Neuronal stem cell (in vitro differentiated cells): ENCODE data around the gene MCTP1.

Source experiments
- DNase-seq: peaks from one replicate; pipeline ENCODE4 v3.0.0-alpha.2; 2013; ENCODE audit warnings: low spot score
- H2AFZ ChIP-seq: one replicate; pipeline ENCODE4 v1.6.1; 2013; ENCODE audit warnings: mild to moderate bottlenecking, low read length, inconsistent platforms
- H2AK5ac ChIP-seq: 2 replicates; pipeline ENCODE4 v1.6.1; 2013; ENCODE audit warnings: low read depth, mild to moderate bottlenecking, inconsistent platforms, low read length, moderate library complexity, mixed read lengths
- H2BK120ac ChIP-seq: 2 replicates; pipeline ENCODE4 v1.6.1; 2013; ENCODE audit warnings: low read depth, mild to moderate bottlenecking, inconsistent platforms, low read length, moderate library complexity, mixed read lengths
- H2BK12ac ChIP-seq: one replicate; pipeline ENCODE4 v1.6.1; 2013; ENCODE audit warnings: low read length, inconsistent platforms
- H2BK15ac ChIP-seq: 2 replicates; pipeline ENCODE4 v1.6.1; 2013; ENCODE audit warnings: mild to moderate bottlenecking, low read length, inconsistent platforms, mixed read lengths
- H2BK5ac ChIP-seq: one replicate; pipeline ENCODE4 v1.6.1; 2013; ENCODE audit warnings: inconsistent platforms, mild to moderate bottlenecking, low read length, moderate library complexity
- H3K14ac ChIP-seq: one replicate; pipeline ENCODE4 v1.6.1; 2013; ENCODE audit warnings: low read length, inconsistent platforms
- H3K18ac ChIP-seq: 2 replicates; pipeline ENCODE4 v1.6.1; 2013; ENCODE audit warnings: low read length, inconsistent platforms
- H3K23ac ChIP-seq: 2 replicates; pipeline ENCODE4 v1.6.1; 2013; ENCODE audit warnings: low read depth, mild to moderate bottlenecking, mixed read lengths, low read length, inconsistent platforms; ENCODE audit not compliant: poor library complexity
- H3K27ac ChIP-seq: replicated peaks from 3 replicates; pipeline ENCODE4 v1.5.1; 2013; ENCODE audit warnings: low read length, inconsistent platforms
- H3K27me3 ChIP-seq, 3 experiments: 2 replicates each; pipeline ENCODE4 v1.6.1; 2013; ENCODE audit warnings: low read length in 3 of 3, mild to moderate bottlenecking in 2 of 3, inconsistent platforms in 1 of 3, low read depth in 1 of 3, mixed read lengths in 1 of 3, moderate library complexity in 1 of 3; ENCODE audit not compliant: control insufficient read depth in 3 of 3, insufficient read depth in 3 of 3
- H3K36me3 ChIP-seq, 2 donors: replicated peaks in 1 of 2; 2 replicates each; pipeline ENCODE4 v1.6.1; 2013; ENCODE audit warnings: low read length in 2 of 2; ENCODE audit not compliant: control insufficient read depth in 2 of 2, insufficient read depth in 2 of 2
- H3K4ac ChIP-seq: 2 replicates; pipeline ENCODE4 v1.6.1; 2013; ENCODE audit warnings: inconsistent platforms, mild to moderate bottlenecking, low read length, moderate library complexity
- H3K4me1 ChIP-seq, 2 donors: 1 replicate in 1 of 2; 2 replicates in 1 of 2; pipeline ENCODE4 v1.6.1; 2013; ENCODE audit warnings: low read length in 2 of 2, low read depth in 1 of 2; ENCODE audit not compliant: control insufficient read depth in 2 of 2, insufficient read depth in 1 of 2
- H3K4me2 ChIP-seq: one replicate; pipeline ENCODE4 v1.6.1; 2013; ENCODE audit warnings: mild to moderate bottlenecking, low read length, inconsistent platforms; ENCODE audit not compliant: insufficient read depth, poor library complexity, severe bottlenecking
- H3K4me3 ChIP-seq, 2 donors: 2 replicates each; pipeline ENCODE4 v1.5.1; 2013; ENCODE audit warnings: low read length in 2 of 2, mild to moderate bottlenecking in 2 of 2, inconsistent platforms in 1 of 2, moderate library complexity in 1 of 2
- H3K79me1 ChIP-seq: one replicate; pipeline ENCODE4 v1.6.1; 2013; ENCODE audit warnings: low read depth, mild to moderate bottlenecking, inconsistent platforms, low read length, moderate library complexity
- H3K9ac ChIP-seq: one replicate; pipeline ENCODE4 v1.6.1; 2013; ENCODE audit warnings: mild to moderate bottlenecking, low read depth, low read length, inconsistent platforms; ENCODE audit not compliant: poor library complexity
- H3K9me3 ChIP-seq, 2 donors: replicated peaks in 1 of 2; 2 replicates each; pipeline versions ENCODE3 to v1.6.1; 2013; ENCODE audit warnings: low read length in 2 of 2, mild to moderate bottlenecking in 2 of 2, inconsistent platforms in 1 of 2, low read depth in 1 of 2, mixed read lengths in 1 of 2, moderate library complexity in 1 of 2; ENCODE audit not compliant: control insufficient read depth in 2 of 2, insufficient read depth in 1 of 2
- H4K8ac ChIP-seq: one replicate; pipeline ENCODE4 v1.6.1; 2013; ENCODE audit warnings: low read depth, mild to moderate bottlenecking, inconsistent platforms, low read length, moderate library complexity
- H4K91ac ChIP-seq: one replicate; pipeline ENCODE4 v1.6.1; 2013; ENCODE audit warnings: low read length, low read depth, mild to moderate bottlenecking, inconsistent platforms; ENCODE audit not compliant: poor library complexity
- WGBS, 2 donors: extraction: QIAGEN DNeasy Blood & Tissue Kit; methylation state at CpG; one replicate each; pipeline ENCODE4 v1.1.7; 2013; ENCODE audit warnings: missing lambda C conversion rate in 2 of 2, mixed read lengths in 1 of 2; ENCODE audit not compliant: insufficient read length in 2 of 2, insufficient replicate concordance in 1 of 2; ENCODE audit errors: extremely low coverage in 2 of 2; 5-methylcytosine and 5-hydroxymethylcytosine counted together

The MCTP1 gene

DNA sequence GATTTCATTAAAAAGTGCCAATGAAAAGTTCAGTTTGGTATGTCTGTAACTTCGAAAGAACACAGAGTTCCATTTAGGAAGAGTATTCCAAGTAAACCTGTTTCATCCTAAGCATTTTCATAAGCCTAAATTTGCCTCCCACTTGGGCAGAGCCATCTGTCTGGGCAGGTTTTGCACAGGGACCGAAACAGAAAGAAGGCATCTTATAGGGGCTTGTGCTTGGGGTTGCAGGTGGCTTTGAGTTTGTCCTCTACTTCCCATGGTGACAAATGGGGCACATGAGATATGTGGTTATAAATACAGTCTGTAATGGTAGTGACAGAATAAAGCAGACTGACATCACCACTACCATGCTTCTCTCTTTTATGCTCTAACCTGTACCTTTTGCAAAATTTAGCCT is 63.7 kb downstream of the MCTP1 start:
- no peak overlapping the region for H4K91ac ChIP-seq
- H2BK12ac ChIP-seq: no peak overlapping the region
- H4K8ac ChIP-seq: no peak overlapping the region
- no peak overlapping the region for H3K4me2 ChIP-seq
- no peaks in the 10 kb centered on the region for H3K9me3 ChIP-seq
- H3K9ac ChIP-seq: no peak overlapping the region
- H2AK5ac ChIP-seq: no peak overlapping the region
- no peaks in the 10 kb centered on the region for H3K79me1 ChIP-seq
- WGBS, 2 donors: no CpG with 5 or more reads among the region's 2 CpGs
- DNase-seq: no peak
- H3K4ac ChIP-seq: no peak overlapping the region
- H2AFZ ChIP-seq: no peak overlapping the region
- no peak overlapping the region for H3K23ac ChIP-seq
- no peak overlapping the region for H3K4me3 ChIP-seq
- H3K4me1 ChIP-seq: peaks cover 0 to 1% of the 10 kb centered on the region in 2 donors
- H3K27ac ChIP-seq: no peak overlapping the region
- no peak overlapping the region for H3K14ac ChIP-seq
- H2BK5ac ChIP-seq: no peak overlapping the region
- no peak overlapping the region for H2BK120ac ChIP-seq
- H3K27me3 ChIP-seq: no peaks in the 10 kb centered on the region
- no peaks in the 10 kb centered on the region for H3K36me3 ChIP-seq
- H2BK15ac ChIP-seq: no peak overlapping the region
- no peak overlapping the region for H3K18ac ChIP-seq

DNA sequence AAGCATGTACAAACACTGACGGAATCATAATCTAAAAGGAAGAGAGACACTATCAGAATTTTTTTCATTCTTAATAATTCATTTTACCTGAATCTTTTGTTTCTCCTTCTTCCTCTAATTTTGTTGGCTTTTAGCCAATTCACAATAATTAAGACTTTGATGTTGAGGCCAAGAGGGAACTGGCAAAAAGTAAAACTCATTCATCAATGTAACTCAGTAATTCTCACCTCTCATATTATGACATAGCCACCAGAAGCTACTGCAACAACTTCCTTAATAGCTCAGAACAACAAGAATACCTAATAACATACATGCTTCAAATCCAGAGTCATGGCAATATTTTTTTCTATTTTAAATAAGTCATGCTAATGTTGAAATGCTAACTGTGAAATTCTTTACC is 64.5 kb downstream of the MCTP1 start:
- no peak overlapping the region for H3K27ac ChIP-seq
- H4K91ac ChIP-seq: no peak overlapping the region
- no peaks in the 10 kb centered on the region for H3K27me3 ChIP-seq
- no peak overlapping the region for H3K4ac ChIP-seq
- H3K36me3 ChIP-seq: no peaks in the 10 kb centered on the region
- H3K4me2 ChIP-seq: no peak overlapping the region
- H3K9me3 ChIP-seq: no peaks in the 10 kb centered on the region
- H3K9ac ChIP-seq: no peak overlapping the region
- H2BK5ac ChIP-seq: no peak overlapping the region
- no peak overlapping the region for H2BK120ac ChIP-seq
- H3K4me1 ChIP-seq: peaks cover 0 to 1% of the 10 kb centered on the region in 2 donors
- no CpG with 5 or more reads among the region's 1 CpG for WGBS, 2 donors
- H2BK15ac ChIP-seq: no peak overlapping the region
- no peak for DNase-seq
- H2AFZ ChIP-seq: no peak overlapping the region
- H2AK5ac ChIP-seq: no peak overlapping the region
- no peak overlapping the region for H2BK12ac ChIP-seq
- H3K18ac ChIP-seq: no peak overlapping the region
- no peaks in the 10 kb centered on the region for H3K79me1 ChIP-seq
- H3K4me3 ChIP-seq: no peak overlapping the region
- no peak overlapping the region for H4K8ac ChIP-seq
- no peak overlapping the region for H3K23ac ChIP-seq
- H3K14ac ChIP-seq: no peak overlapping the region

DNA sequence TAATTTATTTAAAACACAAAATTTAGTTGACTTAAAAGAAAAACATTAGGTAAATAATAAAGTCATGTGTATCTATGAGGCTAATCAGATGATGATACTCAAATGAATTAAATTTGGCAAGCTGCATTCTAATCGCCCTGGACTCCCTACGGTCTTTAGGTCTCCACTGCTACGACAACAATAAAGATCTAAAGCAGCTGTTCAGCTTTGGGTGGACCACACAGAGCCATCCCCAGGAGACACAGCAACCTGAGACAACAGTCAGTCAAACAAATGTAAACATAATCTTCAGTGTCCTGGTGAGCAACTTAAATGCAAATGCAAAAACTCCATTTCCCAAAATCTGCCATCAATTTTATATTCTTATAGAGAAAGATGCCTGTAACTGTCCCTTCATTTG is 65.5 kb downstream of the MCTP1 start:
- H3K27ac ChIP-seq: no peak overlapping the region
- no peaks in the 10 kb centered on the region for H3K27me3 ChIP-seq
- WGBS, 2 donors: no CpG with 5 or more reads among the region's 3 CpGs
- H3K4me2 ChIP-seq: no peak overlapping the region
- no peak overlapping the region for H3K14ac ChIP-seq
- no peaks in the 10 kb centered on the region for H3K79me1 ChIP-seq
- no peak overlapping the region for H3K4ac ChIP-seq
- H2BK15ac ChIP-seq: no peak overlapping the region
- H3K23ac ChIP-seq: no peak overlapping the region
- H3K4me3 ChIP-seq: no peak overlapping the region
- H2BK5ac ChIP-seq: no peak overlapping the region
- no peak overlapping the region for H4K91ac ChIP-seq
- H3K9ac ChIP-seq: no peak overlapping the region
- H3K36me3 ChIP-seq: no peaks in the 10 kb centered on the region
- no peak overlapping the region for H3K18ac ChIP-seq
- H2AK5ac ChIP-seq: no peak overlapping the region
- H2AFZ ChIP-seq: no peak overlapping the region
- H2BK12ac ChIP-seq: no peak overlapping the region
- DNase-seq: no peak
- no peak overlapping the region for H4K8ac ChIP-seq
- H3K4me1 ChIP-seq: peaks cover 0 to 1% of the 10 kb centered on the region in 2 donors
- no peaks in the 10 kb centered on the region for H3K9me3 ChIP-seq
- H2BK120ac ChIP-seq: no peak overlapping the region

DNA sequence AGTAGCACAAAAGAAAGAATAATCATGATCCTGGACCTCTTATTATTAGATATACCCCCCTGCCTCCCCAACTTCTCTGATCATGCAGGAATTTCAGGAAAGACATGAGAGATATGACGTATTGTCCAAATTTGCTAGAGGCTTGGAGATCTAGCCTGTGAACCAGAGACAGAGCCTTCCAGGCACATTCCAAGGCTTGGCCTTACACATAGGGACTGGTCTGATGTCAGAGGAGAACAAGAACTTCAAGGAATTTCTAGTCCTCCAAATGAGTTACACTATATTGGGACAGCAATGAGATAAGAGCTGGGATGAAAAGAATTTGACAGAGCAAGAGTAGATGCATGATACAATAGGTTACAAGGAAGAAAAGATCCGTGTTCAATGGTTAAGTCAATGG is 67.0 kb downstream of the MCTP1 start:
- DNase-seq: no peak
- Histone ChIP-seq H2BK12ac (no peak overlapping the region), H3K4me1 (peaks cover 0 to 1% of the 10 kb centered on the region in 2 donors), H4K8ac (no peak overlapping the region), H3K4me2 (no peak overlapping the region), H4K91ac (no peak overlapping the region), H2BK15ac (no peak overlapping the region), H3K9ac (no peak overlapping the region), H2BK120ac (no peak overlapping the region), H3K23ac (no peak overlapping the region), H2BK5ac (no peak overlapping the region), H3K9me3 (no peaks in the 10 kb centered on the region), H3K27me3 (no peaks in the 10 kb centered on the region), H3K27ac (no peak overlapping the region), H2AFZ (no peak overlapping the region), H3K14ac (no peak overlapping the region), H2AK5ac (no peak overlapping the region), H3K4ac (no peak overlapping the region), H3K18ac (no peak overlapping the region), H3K36me3 (no peaks in the 10 kb centered on the region), H3K79me1 (no peaks in the 10 kb centered on the region), H3K4me3 (no peak overlapping the region)
- no CpG with 5 or more reads among the region's 2 CpGs for WGBS, 2 donors
